Endothelial cell (in vitro differentiated cells): Measurements from ENCODE around the gene ITSN2. TPM values are rescaled to one million over a fixed set of nuclear protein-coding genes. Genes with fewer than 3 reads are reported as not detected.

Source experiments
- DNase-seq: peaks from one replicate; pipeline ENCODE4 v3.0.0; 2021; ENCODE audit warnings: low spot score
- H3K27ac Mint-ChIP-seq: one replicate; pipeline ENCODE4 v1.8.0; 2021; ENCODE audit warnings: mixed read lengths, inconsistent platforms; ENCODE audit not compliant: unreplicated experiment
- H3K27me3 Mint-ChIP-seq: one replicate; pipeline ENCODE4 v1.8.0; 2021; ENCODE audit warnings: mild to moderate bottlenecking, moderate library complexity, mixed read lengths, inconsistent platforms; ENCODE audit not compliant: unreplicated experiment
- H3K36me3 Mint-ChIP-seq: one replicate; pipeline ENCODE4 v1.8.0; 2021; ENCODE audit warnings: mild to moderate bottlenecking, low read depth, mixed read lengths, inconsistent platforms; ENCODE audit not compliant: unreplicated experiment
- H3K4me1 Mint-ChIP-seq: one replicate; pipeline ENCODE4 v1.8.0; 2021; ENCODE audit warnings: mild to moderate bottlenecking, mixed read lengths, inconsistent platforms; ENCODE audit not compliant: unreplicated experiment
- H3K4me3 Mint-ChIP-seq: one replicate; pipeline ENCODE4 v1.8.0; 2021; ENCODE audit warnings: mild to moderate bottlenecking, mixed read lengths, inconsistent platforms; ENCODE audit not compliant: unreplicated experiment
- H3K9me3 Mint-ChIP-seq: one replicate; pipeline ENCODE4 v1.8.0; 2021; ENCODE audit warnings: mixed read lengths, inconsistent platforms; ENCODE audit not compliant: unreplicated experiment
- CTCF ChIP-seq: fragments of 200-600 bp; sonication (generic); IDR thresholded peaks from one replicate; pipeline ENCODE4 v1.5.0; 2021; ENCODE audit warnings: antibody characterized with exemption; ENCODE audit not compliant: unreplicated experiment
- total RNA-seq: library from RNA; stranded (reverse); fragmentation: NEBNext Ultra II Directional; extraction: Animal tissue kit (Norgen Biotek cat#: 25700); gene quantifications from one replicate; pipeline ENCODE4 v1.2.1, GENCODE V29; 2021; ENCODE audit not compliant: unreplicated experiment

Gene ITSN2
- total RNA-seq, 1 donor from 2014 or later: 73.3 TPM

GRCh38 chr2:24351981-24352380 lies 8.4 kb downstream of the ITSN2 start:
- peaks cover 24% of the 10 kb centered on the region for H3K4me1 Mint-ChIP-seq
- no peak for TF ChIP-seq CTCF
- H3K4me3 Mint-ChIP-seq: no peak overlapping the region
- H3K27ac Mint-ChIP-seq: no peak overlapping the region
- peaks cover 2% of the 10 kb centered on the region for H3K27me3 Mint-ChIP-seq
- H3K36me3 Mint-ChIP-seq: no peaks in the 10 kb centered on the region
- H3K9me3 Mint-ChIP-seq: no peaks in the 10 kb centered on the region
- no peak for DNase-seq

- DNase-seq: no peak
- Mint-ChIP-seq H3K9me3 (no peaks in the 10 kb centered on the region), H3K4me1 (peaks cover 24% of the 10 kb centered on the region), H3K36me3 (no peaks in the 10 kb centered on the region), H3K27ac (no peak overlapping the region), H3K27me3 (peaks cover 2% of the 10 kb centered on the region), H3K4me3 (no peak overlapping the region)
- no peak for TF ChIP-seq CTCF
These were observed 8.8 kb downstream of the ITSN2 start for GRCh38 chr2:24351627-24351938.

- Mint-ChIP-seq H3K4me3 (no peak overlapping the region), H3K9me3 (no peaks in the 10 kb centered on the region), H3K36me3 (no peaks in the 10 kb centered on the region), H3K27me3 (peaks cover 2% of the 10 kb centered on the region), H3K4me1 (peaks cover 26% of the 10 kb centered on the region), H3K27ac (no peak overlapping the region)
- DNase-seq: no peak
- no peak for TF ChIP-seq CTCF
These were observed 9.3 kb downstream of the ITSN2 start for GRCh38 chr2:24350826-24351626.

GRCh38 chr2:24349097-24349496 lies 11.2 kb downstream of the ITSN2 start:
- H3K36me3 Mint-ChIP-seq: no peaks in the 10 kb centered on the region
- H3K9me3 Mint-ChIP-seq: no peaks in the 10 kb centered on the region
- no peaks in the 10 kb centered on the region for H3K27me3 Mint-ChIP-seq
- no peak for DNase-seq
- H3K4me1 Mint-ChIP-seq: peaks cover 16% of the 10 kb centered on the region
- TF ChIP-seq CTCF: no peak
- H3K4me3 Mint-ChIP-seq: no peak overlapping the region
- no peak overlapping the region for H3K27ac Mint-ChIP-seq

- Mint-ChIP-seq H3K27ac (no peak overlapping the region), H3K4me3 (no peak overlapping the region), H3K9me3 (no peaks in the 10 kb centered on the region), H3K27me3 (no peaks in the 10 kb centered on the region), H3K4me1 (peaks cover 13% of the 10 kb centered on the region), H3K36me3 (peaks cover 7% of the 10 kb centered on the region)
- TF ChIP-seq CTCF: no peak
- DNase-seq: no peak
These were observed 14.4 kb downstream of the ITSN2 start for GRCh38 chr2:24345937-24346336.
